Caco-2 (cell line): Measurements from ENCODE around the gene SMOC2. TPM values are rescaled to one million over a fixed set of nuclear protein-coding genes. Genes with fewer than 3 reads are reported as not detected.

Experiments
- BruUV-seq: library from RNA; stranded (reverse); fragments of 400-500 nt; replicated peaks from 2 replicates; lab custom pipeline; 2021; lab: Mats Ljungman, UMichigan
- CTCF ChIA-PET: fragments of 300-600 bp; sonication (Branson Sonifier 250); formaldehyde crosslinking; loops from one replicate; lab custom pipeline; 2022; ENCODE audit warnings: antibody characterized with exemption; lab: Charles Lee
- POLR2A ChIA-PET: fragments of 300-600 bp; sonication (Branson Sonifier 250); formaldehyde crosslinking; loops from one replicate; lab custom pipeline; 2022; ENCODE audit warnings: antibody characterized with exemption; lab: Charles Lee
- DNase-seq, 2 experiments: peaks; one replicate each; pipeline versions ENCODE4 v3.0.0 to v3.0.0-alpha.2; 2020 to 2022
- H3K27me3 ChIP-seq: replicated peaks from 2 replicates; pipeline ENCODE4 v1.6.0; 2011; ENCODE audit warnings: low read length; ENCODE audit not compliant: control insufficient read depth, insufficient read depth
- H3K36me3 ChIP-seq: 2 replicates; pipeline ENCODE4 v1.5.1; 2011; ENCODE audit warnings: low read length; ENCODE audit not compliant: control insufficient read depth, insufficient read depth
- H3K4me1 ChIP-seq: fragments of 250-450 bp; sonication (Bioruptor Pico); 2 replicates; pipeline ENCODE4 v1.5.1; 2020; ENCODE audit warnings: mild to moderate bottlenecking
- H3K4me3 ChIP-seq: 2 replicates; pipeline ENCODE4 v1.5.1; 2011; ENCODE audit warnings: low read depth, mild to moderate bottlenecking, control low read depth, low read length
- H3K9me3 ChIP-seq: fragments of 250-450 bp; sonication (Bioruptor Pico); 2 replicates; pipeline ENCODE4 v1.5.1; 2020; ENCODE audit warnings: mild to moderate bottlenecking, moderate library complexity
- H3K27ac Mint-ChIP-seq: one replicate; pipeline ENCODE4 v1.8.0; 2022; ENCODE audit warnings: mixed read lengths; ENCODE audit not compliant: unreplicated experiment
- H3K27me3 Mint-ChIP-seq: one replicate; pipeline ENCODE4 v1.8.0; 2022; ENCODE audit warnings: mixed read lengths; ENCODE audit not compliant: insufficient read depth, unreplicated experiment
- H3K36me3 Mint-ChIP-seq: one replicate; pipeline ENCODE4 v1.8.0; 2022; ENCODE audit warnings: mild to moderate bottlenecking, mixed read lengths; ENCODE audit not compliant: insufficient read depth, unreplicated experiment
- H3K4me1 Mint-ChIP-seq: one replicate; pipeline ENCODE4 v1.8.0; 2022; ENCODE audit warnings: low read depth, mixed read lengths; ENCODE audit not compliant: unreplicated experiment
- H3K4me3 Mint-ChIP-seq: one replicate; pipeline ENCODE4 v1.8.0; 2022; ENCODE audit warnings: mild to moderate bottlenecking, moderate library complexity, mixed read lengths; ENCODE audit not compliant: unreplicated experiment
- H3K9me3 Mint-ChIP-seq: one replicate; pipeline ENCODE4 v1.8.0; 2022; ENCODE audit warnings: mixed read lengths; ENCODE audit not compliant: unreplicated experiment
- intact Hi-C: fragments of 100-400 bp; cut with micrococcal nuclease; formaldehyde crosslinking; loops from one replicate; pipeline ENCODE4 v1.10.0; 2022; ENCODE audit not compliant: unreplicated experiment
- total RNA-seq: library from RNA; stranded (reverse); gene quantifications from 2 replicates; pipeline ENCODE4 v1.2.3, GENCODE V29; 2022
- TF ChIP-seq, protein P1 (sequence below), 2 experiments: fragments of 200-600 bp in 1 of 2; IDR thresholded peaks; 1 replicate in 1 of 2; 2 replicates in 1 of 2; pipeline versions ENCODE4 v1.5.1 to v1.8.0; 2011 to 2022; ENCODE audit warnings: antibody characterized with exemption in 1 of 2, control low read depth in 1 of 2, inconsistent platforms in 1 of 2, low read depth in 1 of 2, low read length in 1 of 2, mild to moderate bottlenecking in 1 of 2, moderate library complexity in 1 of 2; ENCODE audit not compliant: insufficient read depth in 1 of 2, severe bottlenecking in 1 of 2, unreplicated experiment in 1 of 2

SMOC2 gene
- total RNA-seq, 1 experiment from 2014 or later, result 2.8 TPM

DNA sequence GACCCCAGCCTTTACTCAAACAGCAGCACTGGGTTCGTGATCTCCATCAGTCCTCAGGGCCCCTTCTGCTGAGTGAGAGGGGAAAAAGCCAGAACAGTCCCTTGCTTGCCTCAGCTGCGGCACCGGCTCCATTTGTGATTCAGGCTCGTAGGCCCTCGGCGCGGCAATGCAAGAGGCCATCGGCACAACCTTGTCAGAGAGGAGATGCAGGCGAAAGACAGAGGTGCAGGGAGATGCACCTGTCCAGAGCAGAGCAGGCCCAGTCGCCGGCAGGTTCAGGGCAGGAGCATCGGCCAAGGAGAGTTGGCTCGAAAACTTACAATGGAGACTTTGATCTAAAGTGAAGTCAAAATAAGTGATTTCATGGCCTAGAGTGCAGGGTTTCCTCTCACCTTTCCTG, 171.6 kb downstream of the SMOC2 start:
- ChIA-PET POLR2A (no interaction called here), CTCF (no interaction called here)
- H3K4me1 Mint-ChIP-seq, result peaks cover 5% of the 10 kb centered on the region
- no peaks in the 10 kb centered on the region for H3K27me3 ChIP-seq
- H3K4me3 ChIP-seq, result no peak overlapping the region
- no peak for DNase-seq
- H3K27ac Mint-ChIP-seq, result no peak overlapping the region
- no peaks in the 10 kb centered on the region for H3K9me3 ChIP-seq
- TF ChIP-seq, protein P1, sequence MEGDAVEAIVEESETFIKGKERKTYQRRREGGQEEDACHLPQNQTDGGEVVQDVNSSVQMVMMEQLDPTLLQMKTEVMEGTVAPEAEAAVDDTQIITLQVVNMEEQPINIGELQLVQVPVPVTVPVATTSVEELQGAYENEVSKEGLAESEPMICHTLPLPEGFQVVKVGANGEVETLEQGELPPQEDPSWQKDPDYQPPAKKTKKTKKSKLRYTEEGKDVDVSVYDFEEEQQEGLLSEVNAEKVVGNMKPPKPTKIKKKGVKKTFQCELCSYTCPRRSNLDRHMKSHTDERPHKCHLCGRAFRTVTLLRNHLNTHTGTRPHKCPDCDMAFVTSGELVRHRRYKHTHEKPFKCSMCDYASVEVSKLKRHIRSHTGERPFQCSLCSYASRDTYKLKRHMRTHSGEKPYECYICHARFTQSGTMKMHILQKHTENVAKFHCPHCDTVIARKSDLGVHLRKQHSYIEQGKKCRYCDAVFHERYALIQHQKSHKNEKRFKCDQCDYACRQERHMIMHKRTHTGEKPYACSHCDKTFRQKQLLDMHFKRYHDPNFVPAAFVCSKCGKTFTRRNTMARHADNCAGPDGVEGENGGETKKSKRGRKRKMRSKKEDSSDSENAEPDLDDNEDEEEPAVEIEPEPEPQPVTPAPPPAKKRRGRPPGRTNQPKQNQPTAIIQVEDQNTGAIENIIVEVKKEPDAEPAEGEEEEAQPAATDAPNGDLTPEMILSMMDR (IDR thresholded peaks at IDR 0.05; ENCODE audit: insufficient read depth in 1 of 2, low read depth in 1 of 2, low read length in 1 of 2, severe bottlenecking in 1 of 2, unreplicated experiment in 1 of 2), result no peak
- BruUV-seq, result no TSS peak
- no peak overlapping the region for H3K4me3 Mint-ChIP-seq
- no peaks in the 10 kb centered on the region for H3K36me3 ChIP-seq
- peaks cover 16% of the 10 kb centered on the region for H3K9me3 Mint-ChIP-seq
- intact Hi-C loops, result no loop called here
- no peaks in the 10 kb centered on the region for H3K36me3 Mint-ChIP-seq
- H3K27me3 Mint-ChIP-seq, result no peaks in the 10 kb centered on the region
- H3K4me1 ChIP-seq, result peaks cover 4% of the 10 kb centered on the region; the same call in 1 of the 2 replicates

DNA sequence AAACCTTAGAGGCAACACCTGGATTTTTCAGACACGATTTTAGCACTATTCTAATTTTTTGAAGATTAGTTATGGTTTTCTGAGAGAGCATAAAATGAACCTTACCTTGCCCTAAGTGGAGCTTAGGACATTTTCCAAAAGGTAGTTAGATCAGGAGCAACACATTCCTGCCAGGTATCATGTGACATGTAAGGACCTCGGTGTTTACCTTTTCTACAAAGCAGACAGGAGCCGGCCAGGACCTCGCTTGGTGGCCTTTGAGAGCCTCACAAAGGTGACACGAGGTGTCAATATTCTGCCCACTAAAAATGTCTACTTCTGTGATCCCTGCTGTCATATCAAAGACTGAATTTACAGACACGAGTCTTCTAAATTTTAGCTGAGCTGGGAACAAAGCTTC, 174.9 kb downstream of the SMOC2 start:
- no peaks in the 10 kb centered on the region for H3K4me1 Mint-ChIP-seq
- ChIA-PET POLR2A (no interaction called here), CTCF (interaction anchor here (0.5 kb wide), 1 partner anchor 85 kb away, joined by 8 read pairs; no protein-coding TSS in a partner anchor)
- H3K27me3 ChIP-seq, result no peaks in the 10 kb centered on the region
- H3K9me3 ChIP-seq, result no peaks in the 10 kb centered on the region; the same call in 1 of the 2 replicates
- H3K9me3 Mint-ChIP-seq, result peaks cover 16% of the 10 kb centered on the region
- H3K4me3 Mint-ChIP-seq, result no peak overlapping the region
- no peak overlapping the region for H3K4me3 ChIP-seq
- H3K36me3 ChIP-seq, result no peaks in the 10 kb centered on the region
- DNase-seq, result no peak
- no peaks in the 10 kb centered on the region for H3K36me3 Mint-ChIP-seq
- no peak overlapping the region for H3K27ac Mint-ChIP-seq
- intact Hi-C loops, result loop anchor here (2.0 to 5.0 kb wide), 2 partner anchors 96 to 245 kb away; no protein-coding TSS in a partner anchor
- no peaks in the 10 kb centered on the region for H3K27me3 Mint-ChIP-seq
- TF ChIP-seq, protein P1 (IDR thresholded peaks at IDR 0.05; ENCODE audit: insufficient read depth in 1 of 2, low read depth in 1 of 2, low read length in 1 of 2, severe bottlenecking in 1 of 2, unreplicated experiment in 1 of 2), result no peak
- H3K4me1 ChIP-seq, result no peaks in the 10 kb centered on the region
- BruUV-seq, result no TSS peak

DNA sequence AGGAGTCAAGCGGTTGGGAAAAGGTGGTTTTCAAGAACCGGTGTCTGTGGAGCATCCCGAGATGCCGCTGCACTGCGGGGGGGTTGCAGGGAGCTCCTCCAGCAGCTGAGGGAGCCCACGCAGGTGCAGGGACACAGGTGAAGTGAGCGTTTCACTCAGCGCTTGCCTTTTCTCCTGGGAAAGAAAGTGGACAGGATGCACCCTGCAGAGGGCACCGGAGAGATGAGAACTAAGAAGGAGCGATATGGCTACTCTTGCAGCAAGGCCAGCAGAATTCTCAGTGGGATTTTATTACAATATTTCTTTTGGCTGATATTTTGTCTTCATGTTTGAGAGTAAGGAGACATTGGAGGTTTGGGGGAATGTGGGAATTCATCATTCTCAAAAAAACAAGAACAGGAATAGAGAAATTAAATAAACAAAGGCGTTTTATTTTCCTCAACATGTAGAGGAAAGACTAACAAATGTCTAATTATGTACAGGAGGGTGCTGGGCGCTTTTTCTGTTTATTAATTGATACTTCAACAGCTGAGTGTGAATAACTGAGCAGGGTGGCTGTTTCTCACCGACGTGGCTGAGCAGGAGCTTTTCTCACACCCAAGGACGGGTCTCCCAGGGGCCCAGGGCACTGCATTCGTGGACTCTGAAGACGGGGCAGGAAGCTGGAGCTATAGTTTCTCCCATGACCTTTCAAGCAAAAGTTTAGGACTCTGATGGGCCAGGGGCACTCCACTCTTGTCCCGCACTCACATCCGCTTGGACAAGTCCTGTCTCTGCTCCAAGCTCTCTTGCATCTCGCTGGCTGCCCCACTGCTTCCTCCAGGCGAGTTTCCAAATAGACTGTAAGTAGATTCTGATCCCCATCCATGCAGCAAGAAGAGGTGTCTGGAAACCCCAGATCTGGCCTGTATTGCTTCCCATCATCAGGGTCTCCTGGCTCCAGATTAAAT, 176.1 kb downstream of the SMOC2 start:
- ChIA-PET CTCF (interaction anchor here (0.8 kb wide), 1 partner anchor 20 kb away, joined by 3 read pairs; no protein-coding TSS in a partner anchor), POLR2A (no interaction called here)
- Mint-ChIP-seq H3K27me3 (no peaks in the 10 kb centered on the region), H3K36me3 (no peaks in the 10 kb centered on the region), H3K27ac (peak overlapping the region; percentile 48), H3K4me1 (no peaks in the 10 kb centered on the region), H3K9me3 (peaks cover 16% of the 10 kb centered on the region), H3K4me3 (no peak overlapping the region)
- peak; percentile 48 to 59 for DNase-seq
- H3K4me1 ChIP-seq, result no peaks in the 10 kb centered on the region
- H3K4me3 ChIP-seq, result no peak overlapping the region
- H3K36me3 ChIP-seq, result no peaks in the 10 kb centered on the region
- BruUV-seq, result no TSS peak
- intact Hi-C loops, result loop anchor here (1.0 to 5.0 kb wide), 3 partner anchors 95 to 267 kb away; no protein-coding TSS in a partner anchor
- TF ChIP-seq, protein P1 (IDR thresholded peaks at IDR 0.05; ENCODE audit: insufficient read depth in 1 of 2, low read depth in 1 of 2, low read length in 1 of 2, severe bottlenecking in 1 of 2, unreplicated experiment in 1 of 2), result peak in 1 of 2 experiments; percentile 48
- no peaks in the 10 kb centered on the region for H3K27me3 ChIP-seq
- peaks cover 7% of the 10 kb centered on the region for H3K9me3 ChIP-seq
